DND-41 (cell line): ENCODE data around the gene TINCR.

ENCODE experiments used
- CTCF ChIP-seq: IDR thresholded peaks from 2 replicates; pipeline ENCODE4 v1.5.1; 2012; ENCODE audit warnings: borderline replicate concordance, low read length, moderate library complexity, mild to moderate bottlenecking; ENCODE audit not compliant: poor library complexity, severe bottlenecking; ENCODE audit errors: extremely low read depth
- EZH2 ChIP-seq: IDR thresholded peaks from 3 replicates; pipeline ENCODE4 v1.6.1; 2012; ENCODE audit warnings: borderline replicate concordance, low read depth, mild to moderate bottlenecking, moderate library complexity, low read length, inconsistent platforms; ENCODE audit not compliant: severe bottlenecking

DNA sequence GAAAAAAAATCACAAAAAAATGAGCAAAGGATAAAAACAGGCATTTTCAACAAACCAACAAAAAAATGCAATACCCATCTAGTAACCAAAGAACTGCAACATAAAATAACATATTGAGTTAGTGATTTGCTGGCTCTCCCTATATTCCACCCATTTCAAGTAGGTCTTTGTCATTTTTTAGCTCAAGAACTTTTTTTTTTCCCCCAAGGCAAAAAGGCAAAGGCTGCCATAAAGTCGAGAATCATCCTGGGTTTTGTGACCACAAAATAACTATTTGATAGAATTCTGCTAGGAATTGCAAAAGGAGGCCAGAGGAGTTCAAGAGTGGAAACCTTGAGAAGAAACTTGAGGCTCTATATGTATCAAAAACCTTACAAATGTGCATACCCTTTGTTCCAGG is 49.3 kb upstream of the TINCR start:
- TF ChIP-seq CTCF (no peak), EZH2 (no peak)
